ENCODE data around the gene NEDD9. TPM values are rescaled to one million over a fixed set of nuclear protein-coding genes. Genes with fewer than 3 reads are reported as not detected.
A peak's percentile ranks its signal among the peaks of the same experiment; 100 is the strongest.

The NEDD9 gene
- total RNA-seq, 1 donor from 2014 or later, result 23.2 TPM

- TF ChIP-seq CTCF (IDR thresholded peaks at IDR 0.05), result no peak
- Mint-ChIP-seq H3K9me3 (ENCODE audit: low read depth) (no peaks in the 10 kb centered on the region), H3K27me3 (ENCODE audit: low read depth) (no peaks in the 10 kb centered on the region), H3K4me1 (ENCODE audit: low read depth) (peaks cover 91% of the 10 kb centered on the region), H3K36me3 (ENCODE audit: low read depth) (peaks cover 24% of the 10 kb centered on the region), H3K27ac (ENCODE audit: unreplicated experiment) (peak overlapping the region; percentile 78), H3K4me3 (ENCODE audit: unreplicated experiment) (no peak overlapping the region)
- DNase-seq (ENCODE audit: low spot score), result no peak
These were observed 32.1 kb downstream of the NEDD9 start for GRCh38 chr6:11200356-11200755.

- Mint-ChIP-seq H3K27me3 (ENCODE audit: low read depth) (no peaks in the 10 kb centered on the region), H3K27ac (ENCODE audit: unreplicated experiment) (peak overlapping the region; percentile 98), H3K4me1 (ENCODE audit: low read depth) (peaks cover 95% of the 10 kb centered on the region), H3K36me3 (ENCODE audit: low read depth) (peaks cover 21% of the 10 kb centered on the region), H3K4me3 (ENCODE audit: unreplicated experiment) (no peak overlapping the region), H3K9me3 (ENCODE audit: low read depth) (no peaks in the 10 kb centered on the region)
- no peak for TF ChIP-seq CTCF (IDR thresholded peaks at IDR 0.05)
- no peak for DNase-seq (ENCODE audit: low spot score)
These were observed 33.5 kb downstream of the NEDD9 start for GRCh38 chr6:11198663-11199603.

- no peak for DNase-seq (ENCODE audit: low spot score)
- no peak for TF ChIP-seq CTCF (IDR thresholded peaks at IDR 0.05)
- Mint-ChIP-seq H3K9me3 (ENCODE audit: low read depth) (no peaks in the 10 kb centered on the region), H3K4me1 (ENCODE audit: low read depth) (peaks cover 89% of the 10 kb centered on the region), H3K36me3 (ENCODE audit: low read depth) (peaks cover 21% of the 10 kb centered on the region), H3K27me3 (ENCODE audit: low read depth) (no peaks in the 10 kb centered on the region), H3K27ac (ENCODE audit: unreplicated experiment) (peak overlapping the region; percentile 98), H3K4me3 (ENCODE audit: unreplicated experiment) (peak overlapping the region; percentile 48)
These were observed 34.6 kb downstream of the NEDD9 start for GRCh38 chr6:11197850-11198249.

GRCh38 chr6:11197175-11197536 lies 35.3 kb downstream of the NEDD9 start:
- peaks cover 82% of the 10 kb centered on the region for H3K4me1 Mint-ChIP-seq (ENCODE audit: low read depth)
- DNase-seq (ENCODE audit: low spot score), result no peak
- H3K36me3 Mint-ChIP-seq (ENCODE audit: low read depth), result peaks cover 23% of the 10 kb centered on the region
- peak overlapping the region; percentile 98 for H3K27ac Mint-ChIP-seq (ENCODE audit: unreplicated experiment)
- TF ChIP-seq CTCF (IDR thresholded peaks at IDR 0.05), result no peak
- H3K4me3 Mint-ChIP-seq (ENCODE audit: unreplicated experiment), result peak overlapping the region; percentile 48
- no peaks in the 10 kb centered on the region for H3K9me3 Mint-ChIP-seq (ENCODE audit: low read depth)
- no peaks in the 10 kb centered on the region for H3K27me3 Mint-ChIP-seq (ENCODE audit: low read depth)

- Mint-ChIP-seq H3K27me3 (ENCODE audit: low read depth) (no peaks in the 10 kb centered on the region), H3K27ac (ENCODE audit: unreplicated experiment) (peak overlapping the region; percentile 98), H3K36me3 (ENCODE audit: low read depth) (peaks cover 24% of the 10 kb centered on the region), H3K4me1 (ENCODE audit: low read depth) (peaks cover 78% of the 10 kb centered on the region), H3K4me3 (ENCODE audit: unreplicated experiment) (peak overlapping the region; percentile 48), H3K9me3 (ENCODE audit: low read depth) (no peaks in the 10 kb centered on the region)
- no peak for DNase-seq (ENCODE audit: low spot score)
- TF ChIP-seq CTCF (IDR thresholded peaks at IDR 0.05), result no peak
These were observed 35.8 kb downstream of the NEDD9 start for GRCh38 chr6:11196511-11197174.

Data from chondrocyte (in vitro differentiated cells).